Epidermal melanocyte (primary cell): ENCODE results near the gene RAF1.
"Not testable (repeated sequence)": the region's sequence is repeated elsewhere in the genome, so short reads cannot be mapped to it uniquely, and the experiment has no call there.

Experiments
- DNase-seq: peaks from one replicate; pipeline ENCODE4 v3.0.0; 2011; ENCODE audit warnings: low spot score; ENCODE audit not compliant: insufficient read length

Gene RAF1

GRCh38 chr3:12663936-12664908 lies at the start of gene RAF1:
RAF1 (minus strand) TSS chr3:12664117; CDS start chr3:12618721, 45,396 bp downstream.
- DNase-seq = peak; percentile 85

DNA sequence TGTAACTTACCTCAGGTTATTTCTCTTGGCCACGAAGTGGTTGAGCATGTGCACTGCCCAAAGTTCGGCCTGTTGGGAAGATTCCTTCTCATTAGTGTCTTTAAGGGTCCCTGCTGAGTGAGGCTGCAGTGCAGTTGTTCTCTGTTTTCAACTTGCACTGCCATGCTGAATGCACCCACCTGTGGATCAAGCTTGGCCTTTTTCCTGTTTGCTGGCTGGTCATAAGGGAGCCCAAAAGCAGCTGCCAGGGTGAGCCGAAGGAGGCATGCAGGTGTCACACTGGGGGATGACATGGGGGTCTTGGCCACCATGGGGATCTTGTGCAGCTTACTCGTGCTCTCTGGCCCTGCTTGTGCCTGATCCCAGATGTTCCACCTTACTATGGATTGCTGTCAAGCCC lies 46.1 kb upstream of the RAF1 start:
- no peak for DNase-seq

DNA sequence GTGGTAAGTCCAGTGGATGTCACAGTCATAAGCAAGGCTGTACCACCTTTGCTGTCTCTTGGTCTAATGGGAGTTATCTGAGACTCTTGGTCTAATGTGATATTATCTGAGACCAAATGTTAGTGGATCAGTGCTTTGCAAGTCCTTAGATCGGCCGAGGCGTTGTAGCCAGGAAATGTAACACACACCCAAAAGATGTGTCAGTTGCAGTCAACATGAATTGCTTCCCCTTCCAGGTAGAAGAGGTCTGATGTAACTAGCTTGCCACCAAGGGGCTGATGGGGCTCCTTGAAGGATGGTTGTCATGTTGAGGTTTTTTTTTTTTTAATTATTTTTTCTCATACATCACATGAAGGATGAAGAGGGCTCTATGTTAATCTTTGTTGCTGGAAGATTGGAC lies 45.4 kb upstream of the RAF1 start:
- DNase-seq = no peak

DNA sequence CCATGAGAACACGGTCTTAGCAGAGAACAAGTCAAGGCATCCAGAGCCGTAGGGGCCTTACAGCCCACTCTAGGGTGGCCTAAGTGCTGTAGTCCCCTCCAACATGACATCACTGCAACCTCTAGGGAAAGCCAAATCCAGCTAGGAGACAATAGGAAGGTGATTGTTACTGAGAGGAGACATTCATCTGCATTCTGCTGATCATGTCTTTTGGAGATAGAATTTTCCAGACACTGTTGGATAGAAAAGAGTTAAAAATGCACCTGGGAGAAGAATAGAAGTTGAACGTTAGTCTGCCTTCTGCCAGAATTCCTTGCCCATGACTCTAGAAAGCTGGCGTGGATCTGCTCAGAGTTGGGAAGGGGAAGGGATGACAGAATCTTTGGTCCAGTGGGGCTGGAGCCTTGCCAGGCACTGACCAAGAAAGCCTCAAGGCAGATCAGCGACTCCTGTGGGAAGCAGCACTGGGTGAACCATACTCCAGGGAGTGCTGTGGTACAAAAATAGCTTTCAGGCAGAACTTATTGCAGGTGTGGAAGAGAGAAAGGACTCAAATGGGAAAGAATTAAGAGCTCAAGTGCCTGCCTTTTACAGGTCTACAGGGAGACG lies 44.8 kb upstream of the RAF1 start:
- DNase-seq = peak; percentile 73

DNA sequence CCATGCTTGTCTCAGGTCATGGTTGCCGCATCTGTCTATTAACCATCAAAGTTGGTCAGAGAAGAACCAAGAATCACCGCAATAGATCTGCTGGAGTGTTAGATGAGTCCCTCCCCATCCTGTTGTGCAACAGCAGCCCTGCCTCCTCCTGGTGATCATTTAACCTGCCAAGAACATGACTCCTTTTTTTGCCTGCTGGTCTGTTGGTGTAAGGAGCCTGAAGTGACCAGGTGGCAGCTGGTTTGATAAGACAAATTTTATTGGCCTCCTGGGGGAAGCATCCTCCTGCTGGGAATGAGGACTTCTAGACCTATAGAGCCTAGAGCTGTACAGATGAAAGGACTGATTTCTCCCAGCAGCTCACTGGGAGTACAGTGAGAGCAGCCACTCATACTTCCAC lies 43.5 kb upstream of the RAF1 start:
- DNase-seq = no peak

GRCh38 chr3:12706504-12707253 lies 42.8 kb upstream of the RAF1 start:
- peak; percentile 55 for DNase-seq

- no peak for DNase-seq
Measured at GRCh38 chr3:12705981-12706380, 42.1 kb upstream of the RAF1 start.

DNA sequence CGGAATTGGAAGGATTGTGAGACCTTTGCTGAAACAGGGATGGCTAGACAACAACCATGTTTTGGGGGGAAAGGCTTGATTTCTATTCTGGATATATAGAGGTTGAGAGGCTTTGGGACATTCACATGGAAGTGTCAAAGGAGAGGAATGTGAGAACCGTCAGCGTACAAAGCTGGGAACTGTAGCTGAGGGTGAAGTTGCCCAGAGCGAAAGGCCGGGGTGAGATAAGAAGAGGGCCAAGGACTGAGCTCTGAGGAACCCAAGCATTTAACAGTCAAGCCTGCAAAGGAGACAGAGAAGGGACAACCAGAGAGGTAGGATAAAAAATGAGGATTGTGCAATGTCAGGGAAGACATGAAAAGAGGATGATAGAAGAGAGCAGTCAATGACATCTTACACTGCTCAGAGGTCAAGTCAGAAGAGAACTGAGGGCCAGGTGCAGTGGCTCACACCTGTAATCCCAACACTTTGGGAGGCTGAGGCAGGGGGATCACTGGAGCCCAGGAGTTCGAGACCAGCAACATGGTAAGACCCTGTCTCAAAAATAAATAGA lies 41.5 kb upstream of the RAF1 start:
- DNase-seq = no peak

- DNase-seq = no peak
Measured at GRCh38 chr3:12702501-12702900, 38.6 kb upstream of the RAF1 start.

GRCh38 chr3:12701601-12702000 lies 37.7 kb upstream of the RAF1 start:
- DNase-seq = not testable (repeated sequence)

DNA sequence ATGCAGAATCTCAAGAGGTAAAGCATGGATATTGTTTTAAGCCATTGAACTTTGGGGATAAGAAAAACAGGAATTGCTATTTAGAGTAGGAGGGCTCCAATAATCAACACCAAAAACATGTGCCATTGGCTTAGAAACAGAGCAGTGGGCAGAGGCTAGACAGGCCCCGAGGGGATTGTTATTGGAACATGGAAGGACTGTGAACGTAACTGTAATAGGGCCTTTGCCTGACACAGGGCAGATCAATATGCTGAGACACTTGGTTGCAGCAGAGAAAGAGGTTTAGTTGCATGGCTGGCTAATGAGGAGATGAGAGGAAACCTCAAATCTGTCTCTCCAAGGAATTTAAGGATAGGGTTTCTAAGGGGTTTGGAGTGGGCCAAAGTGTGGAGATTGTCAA lies 36.9 kb upstream of the RAF1 start:
- DNase-seq = no peak

- DNase-seq = no peak
Measured at GRCh38 chr3:12695916-12696315, 32.0 kb upstream of the RAF1 start.

GRCh38 chr3:12695112-12695511 lies 31.2 kb upstream of the RAF1 start:
- no peak for DNase-seq

DNA sequence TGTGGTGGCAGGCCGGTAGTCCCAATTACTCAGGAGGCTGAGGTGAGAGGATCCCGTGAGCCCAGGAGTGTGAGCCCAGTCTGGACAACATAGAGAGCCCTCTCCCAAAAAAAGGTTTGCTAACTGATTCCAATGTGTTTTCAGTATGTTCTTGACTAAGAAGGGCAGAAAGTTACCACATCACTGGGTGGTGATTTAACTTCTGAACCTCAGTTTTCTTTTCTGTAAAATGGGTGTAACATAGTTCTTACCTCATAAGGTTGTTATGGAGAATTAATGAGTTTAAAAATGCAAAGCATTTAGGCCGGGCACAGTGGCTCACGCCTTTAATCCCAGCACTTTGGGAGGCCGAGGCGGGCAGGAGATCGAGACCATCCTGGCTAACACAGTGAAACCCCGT lies 28.5 kb upstream of the RAF1 start:
- DNase-seq = no peak

GRCh38 chr3:12689997-12690711 lies 26.2 kb upstream of the RAF1 start:
- no peak for DNase-seq

DNA sequence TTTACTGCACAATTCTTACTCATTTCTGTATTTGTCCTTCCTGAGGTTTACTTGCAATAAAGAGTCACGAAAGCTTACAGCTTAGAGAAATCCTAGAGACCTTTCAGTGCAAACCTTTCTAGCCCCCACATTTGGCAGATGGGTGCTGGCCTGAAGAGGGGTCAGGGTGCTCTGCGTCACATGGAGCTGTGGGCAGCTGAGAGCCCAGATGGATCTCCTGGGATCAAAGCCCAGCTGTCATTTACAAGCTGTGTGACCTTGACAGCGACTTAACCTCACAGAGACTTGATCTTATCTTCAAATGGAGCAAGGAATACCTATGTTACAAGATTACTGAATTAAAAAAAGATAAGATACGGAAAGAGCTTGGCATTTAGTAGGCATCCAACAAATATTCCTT lies 24.0 kb upstream of the RAF1 start:
- no peak for DNase-seq

DNA sequence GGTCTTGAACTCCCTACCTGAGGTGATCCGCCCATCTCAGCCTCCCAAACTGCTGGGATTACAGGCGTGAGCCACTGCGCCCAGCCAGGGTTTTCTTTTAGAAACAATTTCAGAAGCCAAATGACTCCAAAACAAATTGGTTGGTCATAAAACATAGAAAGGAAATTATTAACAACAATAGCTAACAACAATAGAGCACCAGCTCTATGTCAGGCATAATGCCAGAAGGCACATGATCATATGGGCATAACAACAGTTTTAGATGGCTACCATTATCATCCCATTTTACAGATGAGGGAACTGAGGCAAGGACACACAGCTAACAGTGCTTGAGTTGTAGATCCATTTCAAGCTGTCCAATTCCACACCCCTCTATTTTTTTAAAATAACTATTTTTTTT lies 22.2 kb upstream of the RAF1 start:
- no peak for DNase-seq

- DNase-seq = no peak
Measured at GRCh38 chr3:12681943-12682390, 18.1 kb upstream of the RAF1 start.

DNA sequence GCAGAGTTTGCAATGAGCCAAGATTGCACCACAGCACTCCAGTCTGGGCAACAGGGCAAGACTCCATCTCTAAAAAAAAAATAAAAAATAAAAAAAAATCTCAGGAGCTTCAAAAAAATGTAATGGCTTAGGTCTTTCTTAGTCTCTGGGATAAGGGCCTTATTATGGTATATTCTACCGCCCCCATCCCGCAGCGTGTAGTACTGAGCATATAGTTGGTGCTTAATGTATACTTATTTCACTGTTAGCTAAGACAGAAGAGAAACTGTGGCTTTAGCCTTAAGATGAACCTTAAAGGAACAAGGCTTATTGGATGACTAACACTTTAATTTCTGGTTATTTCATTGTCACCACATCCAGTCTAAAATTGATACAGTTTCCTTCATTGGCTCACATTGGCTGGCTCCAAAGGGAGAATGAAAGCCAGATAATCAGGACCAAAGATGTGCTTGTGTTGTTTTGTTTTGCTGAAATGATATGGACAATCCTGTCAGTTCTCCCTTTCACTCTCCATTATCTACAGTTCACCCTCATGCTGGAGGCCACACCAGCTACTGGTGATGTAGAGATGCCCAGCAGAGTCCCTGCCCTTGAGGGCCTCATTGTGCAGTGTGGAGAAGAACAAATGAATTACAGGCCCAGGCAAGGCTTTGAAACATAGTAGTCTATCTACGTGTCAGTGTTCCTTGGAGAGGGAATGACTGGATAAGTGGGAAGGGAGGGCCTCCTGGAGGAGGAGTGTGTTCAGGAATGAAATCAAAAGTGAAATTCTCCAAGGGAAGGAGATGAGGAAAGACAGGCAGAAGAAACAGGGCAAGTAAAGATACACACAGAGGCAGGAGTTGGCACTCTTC lies 17.4 kb upstream of the RAF1 start:
- DNase-seq = no peak

- no peak for DNase-seq
Measured at GRCh38 chr3:12679468-12679867, 15.6 kb upstream of the RAF1 start.
